ENCODE measurements around the gene ZNF438.

DNA sequence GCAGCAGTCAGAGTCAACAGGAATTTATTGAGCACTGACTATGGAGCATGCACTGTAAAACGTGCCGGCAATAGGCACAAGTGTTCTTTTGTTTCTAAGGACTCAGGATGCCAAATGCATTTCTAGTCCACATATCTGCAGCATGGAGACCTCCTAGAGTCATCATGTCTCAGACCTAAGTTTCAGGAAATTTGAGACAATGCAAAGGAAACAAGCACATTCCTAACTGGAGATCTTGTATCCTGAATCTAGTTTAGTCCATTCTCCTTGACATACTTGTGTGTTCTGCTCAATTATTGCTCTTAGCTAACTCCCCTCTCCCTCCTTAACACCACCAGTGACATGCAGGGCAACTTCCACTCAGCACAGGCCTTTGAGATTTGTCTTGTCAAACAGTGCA, 173.2 kb downstream of the ZNF438 start:
- TF ChIP-seq, protein P1, sequence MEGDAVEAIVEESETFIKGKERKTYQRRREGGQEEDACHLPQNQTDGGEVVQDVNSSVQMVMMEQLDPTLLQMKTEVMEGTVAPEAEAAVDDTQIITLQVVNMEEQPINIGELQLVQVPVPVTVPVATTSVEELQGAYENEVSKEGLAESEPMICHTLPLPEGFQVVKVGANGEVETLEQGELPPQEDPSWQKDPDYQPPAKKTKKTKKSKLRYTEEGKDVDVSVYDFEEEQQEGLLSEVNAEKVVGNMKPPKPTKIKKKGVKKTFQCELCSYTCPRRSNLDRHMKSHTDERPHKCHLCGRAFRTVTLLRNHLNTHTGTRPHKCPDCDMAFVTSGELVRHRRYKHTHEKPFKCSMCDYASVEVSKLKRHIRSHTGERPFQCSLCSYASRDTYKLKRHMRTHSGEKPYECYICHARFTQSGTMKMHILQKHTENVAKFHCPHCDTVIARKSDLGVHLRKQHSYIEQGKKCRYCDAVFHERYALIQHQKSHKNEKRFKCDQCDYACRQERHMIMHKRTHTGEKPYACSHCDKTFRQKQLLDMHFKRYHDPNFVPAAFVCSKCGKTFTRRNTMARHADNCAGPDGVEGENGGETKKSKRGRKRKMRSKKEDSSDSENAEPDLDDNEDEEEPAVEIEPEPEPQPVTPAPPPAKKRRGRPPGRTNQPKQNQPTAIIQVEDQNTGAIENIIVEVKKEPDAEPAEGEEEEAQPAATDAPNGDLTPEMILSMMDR (IDR thresholded peaks at IDR 0.05): no peak
- no peak for TF ChIP-seq POLR2AphosphoS5 (IDR thresholded peaks at IDR 0.05)

All from prostate gland (tissue), 2 donors.